SK-N-SH (cell line): Measurements from ENCODE around the gene RNASET2. TPM values are rescaled to one million over a fixed set of nuclear protein-coding genes. Genes with fewer than 3 reads are reported as not detected.

ENCODE experiments used
- CTCF ChIA-PET: fragments of 300-600, 350-600 bp; formaldehyde crosslinking; extraction: SDS; loops from one replicate; lab custom pipeline; 2021; lab: Yijun Ruan, JAX
- POLR2A ChIA-PET: fragments of 350-600 bp; sonication (Branson Sonifier 250); formaldehyde crosslinking; extraction: SDS; loops from one replicate; lab custom pipeline; 2020; ENCODE audit warnings: antibody characterized with exemption, inconsistent platforms; lab: Yijun Ruan, JAX
- DNase-seq: peaks from one replicate; pipeline ENCODE4 v3.0.0; 2012
- H2AFZ ChIP-seq: fragments of 200-600 bp; sonication (generic); 2 replicates; pipeline ENCODE4 v1.8.1; 2016; ENCODE audit warnings: antibody characterized with exemption, mild to moderate bottlenecking, low read depth
- H3F3A ChIP-seq: fragments of 200-600 bp; sonication (generic); replicated peaks from 2 replicates; pipeline ENCODE3; 2016; ENCODE audit warnings: antibody characterized with exemption, mild to moderate bottlenecking; ENCODE audit not compliant: insufficient read depth
- H3K27ac ChIP-seq, 2 experiments: fragments of 200-500 bp in 1 of 2; fragments of 200-600 bp in 1 of 2; sonication (Bioruptor generic) in 1 of 2; sonication (generic), shearing (Covaris generic) in 1 of 2; 2 replicates each; pipeline versions ENCODE4 v1.5.1 to v1.6.1; 2014 to 2016; ENCODE audit warnings: low read depth in 2 of 2, inconsistent platforms in 1 of 2, low read length in 1 of 2, mild to moderate bottlenecking in 1 of 2, mixed read lengths in 1 of 2
- H3K27me3 ChIP-seq: fragments of 200-600 bp; sonication (generic), shearing (Covaris generic); 2 replicates; pipeline ENCODE4 v1.6.1; 2016; ENCODE audit warnings: mixed run types; ENCODE audit not compliant: insufficient read depth
- H3K36me3 ChIP-seq, 2 experiments: fragments of 200-500 bp in 1 of 2; fragments of 200-600 bp in 1 of 2; sonication (Bioruptor generic) in 1 of 2; sonication (generic) in 1 of 2; replicated peaks in 1 of 2; 2 replicates each; pipeline versions ENCODE3 to v1.5.1; 2014 to 2016; ENCODE audit warnings: low read length in 1 of 2, mild to moderate bottlenecking in 1 of 2; ENCODE audit not compliant: insufficient read depth in 2 of 2, control insufficient read depth in 1 of 2
- H3K4me1 ChIP-seq, 2 experiments: fragments of 200-500 bp in 1 of 2; fragments of 200-600 bp in 1 of 2; sonication (Bioruptor generic) in 1 of 2; sonication (generic), shearing (Covaris generic) in 1 of 2; 2 replicates each; pipeline versions ENCODE4 v1.5.1 to v1.6.1; 2014 to 2016; ENCODE audit warnings: low read depth in 1 of 2, low read length in 1 of 2, mixed run types in 1 of 2; ENCODE audit not compliant: insufficient read depth in 2 of 2, control insufficient read depth in 1 of 2
- H3K4me2 ChIP-seq: fragments of 200-600 bp; sonication (generic), shearing (Covaris generic); 2 replicates; pipeline ENCODE4 v1.6.1; 2017; ENCODE audit warnings: mixed run types
- H3K4me3 ChIP-seq, 2 experiments: fragments of 200-500 bp in 1 of 2; fragments of 200-600 bp in 1 of 2; sonication (Bioruptor generic) in 1 of 2; sonication (generic), shearing (Covaris generic) in 1 of 2; 2 replicates each; pipeline versions ENCODE4 v1.5.1 to v1.8.1; 2014 to 2016; ENCODE audit warnings: low read depth in 2 of 2, inconsistent platforms in 1 of 2, low read length in 1 of 2, mild to moderate bottlenecking in 1 of 2, mixed read lengths in 1 of 2, moderate library complexity in 1 of 2
- H3K79me2 ChIP-seq: fragments of 200-600 bp; sonication (generic); 2 replicates; pipeline ENCODE4 v1.8.1; 2017; ENCODE audit warnings: mild to moderate bottlenecking; ENCODE audit not compliant: insufficient read depth
- H3K9ac ChIP-seq: fragments of 200-600 bp; sonication (generic); 2 replicates; pipeline ENCODE4 v1.6.1; 2017; ENCODE audit warnings: mixed run types
- H3K9me2 ChIP-seq: fragments of 200-600 bp; sonication (generic); 2 replicates; pipeline ENCODE4 v1.6.1; 2017; ENCODE audit warnings: mixed run types
- H3K9me3 ChIP-seq: fragments of 200-600 bp; sonication (generic); 2 replicates; pipeline ENCODE4 v1.6.1; 2017; ENCODE audit warnings: mixed run types, mild to moderate bottlenecking, moderate library complexity
- H4K20me1 ChIP-seq: fragments of 200-600 bp; sonication (generic); 2 replicates; pipeline ENCODE4 v1.6.1; 2017; ENCODE audit warnings: mild to moderate bottlenecking, mixed run types; ENCODE audit not compliant: insufficient read depth
- CHD2 ChIP-seq: fragments of 150-350 bp; IDR thresholded peaks from 2 replicates; pipeline ENCODE4 v1.6.1; 2018; ENCODE audit warnings: low read length; ENCODE audit not compliant: partially characterized antibody
- ELF1 ChIP-seq: IDR thresholded peaks from 2 replicates; pipeline ENCODE4 v1.4.0; 2012
- EP300 ChIP-seq, 2 experiments: IDR thresholded peaks; 2 replicates each; pipeline versions ENCODE4 v1.4.0 to v1.6.1; 2012; ENCODE audit warnings: borderline replicate concordance in 1 of 2, low read depth in 1 of 2, low read length in 1 of 2
- FOSL2 ChIP-seq: IDR thresholded peaks from 2 replicates; pipeline ENCODE4 v1.4.0; 2012; ENCODE audit warnings: low read depth, mild to moderate bottlenecking, moderate library complexity, borderline replicate concordance
- FOXJ3 ChIP-seq: sonication (generic); formaldehyde crosslinking; IDR thresholded peaks from 2 replicates; pipeline ENCODE4 v1.5.1; 2020; ENCODE audit warnings: mild to moderate bottlenecking, missing genetic modification reagents
- GATA2 ChIP-seq: sonication (generic); formaldehyde crosslinking; IDR thresholded peaks from 2 replicates; pipeline ENCODE4 v1.5.0; 2020; ENCODE audit warnings: mild to moderate bottlenecking, missing genetic modification reagents
- JUND ChIP-seq: IDR thresholded peaks from 2 replicates; pipeline ENCODE4 v1.4.0; 2012
- MEF2A ChIP-seq: IDR thresholded peaks from 2 replicates; pipeline ENCODE4 v1.4.0; 2012; ENCODE audit warnings: low read depth, borderline replicate concordance
- NRF1 ChIP-seq: IDR thresholded peaks from 2 replicates; pipeline ENCODE4 v1.6.1; 2012; ENCODE audit warnings: low read depth, mild to moderate bottlenecking, low read length
- RAD21 ChIP-seq: IDR thresholded peaks from 2 replicates; pipeline ENCODE4 v1.6.1; 2012; ENCODE audit warnings: mild to moderate bottlenecking, low read length
- RCOR1 ChIP-seq: fragments of 150-350 bp; IDR thresholded peaks from 2 replicates; pipeline ENCODE4 v1.6.1; 2017; ENCODE audit warnings: antibody characterized with exemption, low read length
- RFX5 ChIP-seq: IDR thresholded peaks from 2 replicates; pipeline ENCODE4 v1.6.1; 2012; ENCODE audit warnings: mild to moderate bottlenecking, improper control_type of control experiment, low read length
- RXRA ChIP-seq: IDR thresholded peaks from 2 replicates; pipeline ENCODE4 v1.4.0; 2012; ENCODE audit warnings: low read depth, mild to moderate bottlenecking, borderline replicate concordance
- SIN3A ChIP-seq: IDR thresholded peaks from 2 replicates; pipeline ENCODE4 v1.6.1; 2012; ENCODE audit warnings: low read depth, mild to moderate bottlenecking, low read length, moderate library complexity, borderline replicate concordance
- TAF1 ChIP-seq: IDR thresholded peaks from 2 replicates; pipeline ENCODE4 v1.6.1; 2012; ENCODE audit warnings: low read depth, mild to moderate bottlenecking, low read length, moderate library complexity, borderline replicate concordance
- TCF12 ChIP-seq: IDR thresholded peaks from 2 replicates; pipeline ENCODE4 v1.4.0; 2012
- WGBS: methylation state at CpG from one replicate; pipeline ENCODE4 v1.1.6; 2017; ENCODE audit warnings: low lambda C conversion rate; 5-methylcytosine and 5-hydroxymethylcytosine counted together
- polyA plus RNA-seq, 3 experiments: library from polyadenylated mRNA; depleted of rRNA; stranded (reverse); fragments of >200 nt; gene quantifications; 2 replicates each; pipeline ENCODE4 v1.2.3, GENCODE V29; 2012
- TF ChIP-seq, protein P1 (sequence below): IDR thresholded peaks from 2 replicates; pipeline ENCODE4 v1.6.1; 2012; ENCODE audit warnings: mild to moderate bottlenecking, low read depth, low read length, moderate library complexity
- TF ChIP-seq, protein P2 (sequence below): IDR thresholded peaks from 2 replicates; pipeline ENCODE4; 2012
- TF ChIP-seq, protein P3 (sequence below): IDR thresholded peaks from 2 replicates; pipeline ENCODE4 v1.4.0; 2012; ENCODE audit warnings: low read depth, borderline replicate concordance
- TF ChIP-seq, protein P4 (sequence below): fragments of 150-350 bp; IDR thresholded peaks from 2 replicates; pipeline ENCODE4 v1.6.1; 2016; ENCODE audit warnings: mild to moderate bottlenecking, low read depth, low read length

Gene RNASET2
- polyA plus RNA-seq, 1 of the 3 experiments (the other 2 are of a cell fraction), result 59.2 TPM

DNA sequence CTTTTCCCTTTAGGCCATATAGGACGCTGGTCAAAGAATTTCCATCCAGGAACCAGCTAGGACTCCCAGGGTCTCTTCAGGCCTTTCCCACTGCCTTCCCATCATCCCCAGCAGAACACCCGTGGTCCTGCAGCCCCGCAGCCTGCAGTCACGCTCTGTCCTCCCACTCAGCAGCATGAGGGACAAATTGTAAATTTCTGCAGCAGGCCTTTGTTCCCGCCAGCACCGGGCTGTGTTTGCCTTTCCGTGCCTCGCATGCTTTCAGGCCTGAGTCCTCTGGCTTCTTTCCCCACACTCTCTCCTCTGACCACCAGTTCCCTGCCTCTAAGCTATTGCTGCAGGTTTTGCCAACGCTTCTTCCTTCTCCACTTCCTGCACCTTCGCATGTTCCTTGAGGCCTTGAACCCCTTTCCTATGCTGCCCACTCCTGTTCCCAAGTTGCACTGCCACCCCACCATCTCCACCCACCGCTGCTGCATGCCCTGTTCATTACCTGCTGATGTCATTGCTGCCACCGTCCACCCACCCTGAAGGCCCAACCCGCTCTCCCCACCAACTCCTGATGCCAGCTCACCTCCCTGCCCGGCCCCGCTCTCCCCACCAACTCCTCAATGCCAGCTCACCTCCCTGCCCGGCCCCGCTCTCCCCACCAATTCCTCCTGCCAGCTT, 49.8 kb downstream of the RNASET2 start:
- H3K4me3 ChIP-seq, result no peak overlapping the region
- no peak overlapping the region for H3K4me2 ChIP-seq
- no peaks in the 10 kb centered on the region for H3K9me2 ChIP-seq
- ChIA-PET CTCF (interaction anchor here (1.1 to 1.3 kb wide), 3 partner anchors 14 to 445 kb away, joined by 3 read pairs; no protein-coding TSS in a partner anchor), POLR2A (no interaction called here)
- H3K9ac ChIP-seq, result no peak overlapping the region
- no peak for DNase-seq
- H3K4me1 ChIP-seq, result no peaks in the 10 kb centered on the region
- H3K27ac ChIP-seq, result no peak overlapping the region
- H3F3A ChIP-seq, result no peaks in the 10 kb centered on the region
- H3K27me3 ChIP-seq, result no peaks in the 10 kb centered on the region
- no peaks in the 10 kb centered on the region for H4K20me1 ChIP-seq
- no peaks in the 10 kb centered on the region for H3K79me2 ChIP-seq
- no peaks in the 10 kb centered on the region for H3K9me3 ChIP-seq
- H2AFZ ChIP-seq, result no peak overlapping the region
- whole genome bisulfite sequencing, result 75% methylated on average over 17 of the region's 17 CpGs
- H3K36me3 ChIP-seq, result no peaks in the 10 kb centered on the region
- no peak for TF ChIP-seq JUND
- TF ChIP-seq TCF12, result no peak
- TF ChIP-seq RXRA, result no peak
- TF ChIP-seq NRF1, result no peak
- no peak for TF ChIP-seq MEF2A
- no peak for TF ChIP-seq RFX5
- TF ChIP-seq SIN3A, result no peak
- TF ChIP-seq, protein P1, sequence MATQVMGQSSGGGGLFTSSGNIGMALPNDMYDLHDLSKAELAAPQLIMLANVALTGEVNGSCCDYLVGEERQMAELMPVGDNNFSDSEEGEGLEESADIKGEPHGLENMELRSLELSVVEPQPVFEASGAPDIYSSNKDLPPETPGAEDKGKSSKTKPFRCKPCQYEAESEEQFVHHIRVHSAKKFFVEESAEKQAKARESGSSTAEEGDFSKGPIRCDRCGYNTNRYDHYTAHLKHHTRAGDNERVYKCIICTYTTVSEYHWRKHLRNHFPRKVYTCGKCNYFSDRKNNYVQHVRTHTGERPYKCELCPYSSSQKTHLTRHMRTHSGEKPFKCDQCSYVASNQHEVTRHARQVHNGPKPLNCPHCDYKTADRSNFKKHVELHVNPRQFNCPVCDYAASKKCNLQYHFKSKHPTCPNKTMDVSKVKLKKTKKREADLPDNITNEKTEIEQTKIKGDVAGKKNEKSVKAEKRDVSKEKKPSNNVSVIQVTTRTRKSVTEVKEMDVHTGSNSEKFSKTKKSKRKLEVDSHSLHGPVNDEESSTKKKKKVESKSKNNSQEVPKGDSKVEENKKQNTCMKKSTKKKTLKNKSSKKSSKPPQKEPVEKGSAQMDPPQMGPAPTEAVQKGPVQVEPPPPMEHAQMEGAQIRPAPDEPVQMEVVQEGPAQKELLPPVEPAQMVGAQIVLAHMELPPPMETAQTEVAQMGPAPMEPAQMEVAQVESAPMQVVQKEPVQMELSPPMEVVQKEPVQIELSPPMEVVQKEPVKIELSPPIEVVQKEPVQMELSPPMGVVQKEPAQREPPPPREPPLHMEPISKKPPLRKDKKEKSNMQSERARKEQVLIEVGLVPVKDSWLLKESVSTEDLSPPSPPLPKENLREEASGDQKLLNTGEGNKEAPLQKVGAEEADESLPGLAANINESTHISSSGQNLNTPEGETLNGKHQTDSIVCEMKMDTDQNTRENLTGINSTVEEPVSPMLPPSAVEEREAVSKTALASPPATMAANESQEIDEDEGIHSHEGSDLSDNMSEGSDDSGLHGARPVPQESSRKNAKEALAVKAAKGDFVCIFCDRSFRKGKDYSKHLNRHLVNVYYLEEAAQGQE, result no peak
- TF ChIP-seq CHD2, result no peak
- TF ChIP-seq, protein P2, sequence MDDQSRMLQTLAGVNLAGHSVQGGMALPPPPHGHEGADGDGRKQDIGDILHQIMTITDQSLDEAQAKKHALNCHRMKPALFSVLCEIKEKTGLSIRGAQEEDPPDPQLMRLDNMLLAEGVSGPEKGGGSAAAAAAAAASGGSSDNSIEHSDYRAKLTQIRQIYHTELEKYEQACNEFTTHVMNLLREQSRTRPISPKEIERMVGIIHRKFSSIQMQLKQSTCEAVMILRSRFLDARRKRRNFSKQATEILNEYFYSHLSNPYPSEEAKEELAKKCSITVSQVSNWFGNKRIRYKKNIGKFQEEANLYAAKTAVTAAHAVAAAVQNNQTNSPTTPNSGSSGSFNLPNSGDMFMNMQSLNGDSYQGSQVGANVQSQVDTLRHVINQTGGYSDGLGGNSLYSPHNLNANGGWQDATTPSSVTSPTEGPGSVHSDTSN, result no peak
- no peak for TF ChIP-seq RCOR1
- TF ChIP-seq RAD21, result no peak
- TF ChIP-seq GATA2 (CRISPR knock-in tag), result no peak

DNA sequence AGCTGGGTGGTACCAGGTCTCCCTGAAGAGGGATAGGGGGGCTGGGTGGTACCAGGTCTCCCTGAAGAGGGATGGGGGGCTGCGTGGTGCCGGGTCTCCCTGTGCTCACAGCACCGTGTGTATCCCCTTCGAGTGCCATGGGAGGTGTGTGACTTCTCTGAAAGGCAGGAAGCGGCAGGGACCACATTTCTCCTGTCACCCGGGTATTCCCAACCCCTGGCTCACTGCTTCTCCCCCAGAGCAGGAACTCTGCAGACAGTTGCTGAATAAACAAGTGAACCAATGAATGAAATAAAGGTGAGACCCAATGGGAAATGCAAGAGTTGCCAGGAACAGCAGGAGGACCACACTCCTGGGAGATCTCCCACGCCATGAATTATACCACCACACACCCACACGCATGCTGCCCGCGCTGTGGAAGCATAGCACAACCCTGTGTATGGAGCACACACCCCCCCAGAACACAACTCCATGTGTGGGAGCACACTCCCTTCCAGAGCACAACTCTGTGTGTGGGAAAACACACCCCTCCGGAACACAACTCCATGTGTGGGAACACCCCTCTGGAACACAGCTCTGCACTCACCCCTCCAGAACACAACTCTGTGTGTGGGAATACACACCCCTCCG, 50.7 kb downstream of the RNASET2 start:
- Histone ChIP-seq H3K9me2 (no peaks in the 10 kb centered on the region), H3K9me3 (no peaks in the 10 kb centered on the region), H3K79me2 (no peaks in the 10 kb centered on the region), H2AFZ (no peak overlapping the region), H3K36me3 (no peaks in the 10 kb centered on the region), H3F3A (no peaks in the 10 kb centered on the region), H4K20me1 (no peaks in the 10 kb centered on the region), H3K4me1 (no peaks in the 10 kb centered on the region), H3K27me3 (no peaks in the 10 kb centered on the region), H3K4me3 (no peak overlapping the region), H3K4me2 (no peak overlapping the region), H3K9ac (no peak overlapping the region), H3K27ac (no peak overlapping the region)
- WGBS, result 64% methylated on average over 9 of the region's 12 CpGs
- CTCF ChIA-PET, result interaction anchor here (1.3 kb wide), 1 partner anchor 84 kb away, joined by 3 read pairs; no protein-coding TSS in a partner anchor
- no peak for DNase-seq
- POLR2A ChIA-PET, result no interaction called here
- TF ChIP-seq RCOR1 (no peak), FOXJ3 (CRISPR knock-in tag) (no peak), SIN3A (no peak), ELF1 (no peak), EP300 (IDR thresholded peaks at IDR 0.05; ENCODE audit: borderline replicate concordance in 1 of 2, low read depth in 1 of 2, low read length in 1 of 2) (no peak), RFX5 (no peak), TAF1 (no peak), FOSL2 (no peak)
- TF ChIP-seq, protein P2, result no peak
- TF ChIP-seq, protein P3, sequence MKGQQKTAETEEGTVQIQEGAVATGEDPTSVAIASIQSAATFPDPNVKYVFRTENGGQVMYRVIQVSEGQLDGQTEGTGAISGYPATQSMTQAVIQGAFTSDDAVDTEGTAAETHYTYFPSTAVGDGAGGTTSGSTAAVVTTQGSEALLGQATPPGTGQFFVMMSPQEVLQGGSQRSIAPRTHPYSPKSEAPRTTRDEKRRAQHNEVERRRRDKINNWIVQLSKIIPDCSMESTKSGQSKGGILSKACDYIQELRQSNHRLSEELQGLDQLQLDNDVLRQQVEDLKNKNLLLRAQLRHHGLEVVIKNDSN, result no peak
- TF ChIP-seq, protein P4, sequence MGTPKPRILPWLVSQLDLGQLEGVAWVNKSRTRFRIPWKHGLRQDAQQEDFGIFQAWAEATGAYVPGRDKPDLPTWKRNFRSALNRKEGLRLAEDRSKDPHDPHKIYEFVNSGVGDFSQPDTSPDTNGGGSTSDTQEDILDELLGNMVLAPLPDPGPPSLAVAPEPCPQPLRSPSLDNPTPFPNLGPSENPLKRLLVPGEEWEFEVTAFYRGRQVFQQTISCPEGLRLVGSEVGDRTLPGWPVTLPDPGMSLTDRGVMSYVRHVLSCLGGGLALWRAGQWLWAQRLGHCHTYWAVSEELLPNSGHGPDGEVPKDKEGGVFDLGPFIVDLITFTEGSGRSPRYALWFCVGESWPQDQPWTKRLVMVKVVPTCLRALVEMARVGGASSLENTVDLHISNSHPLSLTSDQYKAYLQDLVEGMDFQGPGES, result no peak
